Prostate gland (tissue), 2 donors: Measurements from ENCODE around the gene COQ2.

Experiments
- POLR2A ChIP-seq: fragments of 450-650 bp; IDR thresholded peaks from one replicate; pipeline ENCODE4 v1.6.1; 2016; ENCODE audit warnings: antibody characterized with exemption, mild to moderate bottlenecking
- POLR2AphosphoS5 ChIP-seq: sonication (generic); formaldehyde crosslinking; IDR thresholded peaks from one replicate; pipeline ENCODE4 v1.6.1; 2017; ENCODE audit warnings: antibody characterized with exemption
- TF ChIP-seq, protein P1 (sequence below), 4 experiments: fragments of 200-600 bp in 2 of 4; fragments of 450-650 bp in 2 of 4; sonication (generic) in 2 of 4; IDR thresholded peaks; 1 replicate in 3 of 4; 2 replicates in 1 of 4; pipeline ENCODE4 v1.5.1; 2016 to 2019; ENCODE audit warnings: antibody characterized with exemption in 4 of 4, mild to moderate bottlenecking in 2 of 4, moderate library complexity in 2 of 4

DNA sequence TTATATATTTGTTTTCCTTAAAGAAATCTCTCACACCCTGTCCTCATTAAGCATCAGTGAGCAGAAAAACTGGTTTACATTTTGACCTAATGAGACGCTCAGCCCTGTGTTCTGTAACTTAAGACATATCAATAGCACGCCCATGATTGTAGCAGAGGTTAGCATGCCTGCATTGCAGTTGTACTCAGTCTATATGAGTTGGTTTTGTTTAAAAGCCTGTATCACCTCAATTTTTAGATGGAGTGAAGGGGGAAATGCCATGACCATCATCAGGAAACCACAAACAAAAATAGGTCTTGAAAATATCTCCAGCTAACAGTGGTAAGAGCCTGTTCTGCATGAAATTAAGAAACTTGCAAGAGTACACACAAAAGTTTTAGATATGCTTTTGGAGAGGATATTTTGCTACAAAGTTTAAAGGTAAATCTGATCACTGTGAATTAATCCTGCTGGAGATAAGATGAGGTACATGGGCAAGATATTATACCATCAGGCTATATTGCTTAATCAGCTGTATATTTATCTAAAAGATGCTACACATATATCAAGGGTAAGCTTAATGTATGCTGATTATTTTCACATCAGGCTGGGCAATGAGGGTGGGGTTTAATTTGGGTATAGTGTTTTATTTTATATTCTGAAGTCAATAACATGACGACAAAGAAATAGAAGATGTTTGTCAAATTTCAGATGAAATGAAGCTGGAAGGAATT lies 13.1 kb upstream of the COQ2 start:
- TF ChIP-seq, protein P1, sequence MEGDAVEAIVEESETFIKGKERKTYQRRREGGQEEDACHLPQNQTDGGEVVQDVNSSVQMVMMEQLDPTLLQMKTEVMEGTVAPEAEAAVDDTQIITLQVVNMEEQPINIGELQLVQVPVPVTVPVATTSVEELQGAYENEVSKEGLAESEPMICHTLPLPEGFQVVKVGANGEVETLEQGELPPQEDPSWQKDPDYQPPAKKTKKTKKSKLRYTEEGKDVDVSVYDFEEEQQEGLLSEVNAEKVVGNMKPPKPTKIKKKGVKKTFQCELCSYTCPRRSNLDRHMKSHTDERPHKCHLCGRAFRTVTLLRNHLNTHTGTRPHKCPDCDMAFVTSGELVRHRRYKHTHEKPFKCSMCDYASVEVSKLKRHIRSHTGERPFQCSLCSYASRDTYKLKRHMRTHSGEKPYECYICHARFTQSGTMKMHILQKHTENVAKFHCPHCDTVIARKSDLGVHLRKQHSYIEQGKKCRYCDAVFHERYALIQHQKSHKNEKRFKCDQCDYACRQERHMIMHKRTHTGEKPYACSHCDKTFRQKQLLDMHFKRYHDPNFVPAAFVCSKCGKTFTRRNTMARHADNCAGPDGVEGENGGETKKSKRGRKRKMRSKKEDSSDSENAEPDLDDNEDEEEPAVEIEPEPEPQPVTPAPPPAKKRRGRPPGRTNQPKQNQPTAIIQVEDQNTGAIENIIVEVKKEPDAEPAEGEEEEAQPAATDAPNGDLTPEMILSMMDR (IDR thresholded peaks at IDR 0.05): no peak
- TF ChIP-seq POLR2A (no peak), POLR2AphosphoS5 (no peak)
